Activated CD8-positive, alpha-beta memory T cell treated with anti-CD3 and anti-CD28 coated beads, Interleukin-2, amount 50 U/mL, for 24 hours (primary cell): Measurements from ENCODE around the gene SAMD1.
A peak's percentile ranks its signal among the peaks of the same experiment; 100 is the strongest.

ENCODE experiments used
- DNase-seq: peaks from one replicate; pipeline ENCODE4 v3.0.0-alpha.2; 2020; ENCODE audit errors: extremely low read depth

SAMD1 gene

GRCh38 chr19:14089662-14090508 is 666 bp downstream of the SAMD1 start:
- no peak for DNase-seq

GRCh38 chr19:14089412-14089661 is 1.2 kb downstream of the SAMD1 start:
- DNase-seq = no peak

- DNase-seq = no peak
These were observed 1.7 kb downstream of the SAMD1 start for GRCh38 chr19:14088634-14089411.

GRCh38 chr19:14086098-14086497 is 4.5 kb downstream of the SAMD1 start:
- no peak for DNase-seq

GRCh38 chr19:14085309-14085995 is 5.1 kb downstream of the SAMD1 start, which contains the start of gene C19orf67:
C19orf67 (minus strand) TSS chr19:14085783; CDS start chr19:14085627, 156 bp downstream.
- no peak for DNase-seq

- DNase-seq = no peak
These were observed 7.9 kb downstream of the SAMD1 start for GRCh38 chr19:14082675-14082960.

- no peak for DNase-seq
These were observed 8.5 kb downstream of the SAMD1 start for GRCh38 chr19:14081797-14082674.

- DNase-seq = peak; percentile 99
These were observed 9.4 kb downstream of the SAMD1 start for GRCh38 chr19:14080887-14081796.

- no peak for DNase-seq
These were observed 12.1 kb downstream of the SAMD1 start for GRCh38 chr19:14078411-14078810.

- no peak for DNase-seq
These were observed 16.4 kb downstream of the SAMD1 start for GRCh38 chr19:14073925-14074838.

- no peak for DNase-seq
These were observed 17.2 kb downstream of the SAMD1 start for GRCh38 chr19:14073261-14073924.

- DNase-seq = no peak
These were observed 17.9 kb downstream of the SAMD1 start, which contains the start of gene MISP3 for GRCh38 chr19:14072535-14073260. MISP3 (plus strand) TSS chr19:14072786; CDS start chr19:14073310, 524 bp downstream.

GRCh38 chr19:14070268-14071050 is 20.1 kb downstream of the SAMD1 start:
- DNase-seq = no peak

GRCh38 chr19:14066134-14066533 is 24.4 kb downstream of the SAMD1 start:
- DNase-seq = no peak

- DNase-seq = no peak
These were observed 27.4 kb downstream of the SAMD1 start for GRCh38 chr19:14063105-14063504.

- DNase-seq = no peak
These were observed 28.0 kb downstream of the SAMD1 start for GRCh38 chr19:14062558-14062855.

- DNase-seq = no peak
These were observed 28.6 kb downstream of the SAMD1 start, which contains the start of gene PALM3 for GRCh38 chr19:14061751-14062557. PALM3 (minus strand) TSS chr19:14062076; CDS start chr19:14061980, 96 bp downstream.
